Body of pancreas (tissue), 4 donors: ENCODE data around the gene SPEM3.

Experiments used
- CTCF ChIP-seq, 7 experiments: fragments of 450-650 bp in 4 of 7; fragments of 200-600 bp in 3 of 7; sonication (generic) in 3 of 7; IDR thresholded peaks; one replicate each; pipeline ENCODE4 v1.5.1; 2016 to 2019; ENCODE audit warnings: antibody characterized with exemption in 7 of 7
- POLR2A ChIP-seq, 3 donors: fragments of 450-650 bp; IDR thresholded peaks; one replicate each; pipeline ENCODE4 v1.6.1; 2016; ENCODE audit warnings: antibody characterized with exemption in 3 of 3, mild to moderate bottlenecking in 2 of 3

- TF ChIP-seq CTCF (IDR thresholded peaks at IDR 0.05) = no peak
- no peak for TF ChIP-seq POLR2A (IDR thresholded peaks at IDR 0.05)
Observed at GRCh38 chr17:7445619-7445968, 16.9 kb downstream of the SPEM3 start.
